DMS114 treated with DMSO at 0.1 percent for 48 hours (cell line): ENCODE measurements around the gene MAP3K21.

ENCODE experiments used
- DNase-seq: peaks from one replicate; lab custom pipeline; 2025; ENCODE audit not compliant: unreplicated experiment; lab: John Stamatoyannopoulos, UW

MAP3K21 gene

DNA sequence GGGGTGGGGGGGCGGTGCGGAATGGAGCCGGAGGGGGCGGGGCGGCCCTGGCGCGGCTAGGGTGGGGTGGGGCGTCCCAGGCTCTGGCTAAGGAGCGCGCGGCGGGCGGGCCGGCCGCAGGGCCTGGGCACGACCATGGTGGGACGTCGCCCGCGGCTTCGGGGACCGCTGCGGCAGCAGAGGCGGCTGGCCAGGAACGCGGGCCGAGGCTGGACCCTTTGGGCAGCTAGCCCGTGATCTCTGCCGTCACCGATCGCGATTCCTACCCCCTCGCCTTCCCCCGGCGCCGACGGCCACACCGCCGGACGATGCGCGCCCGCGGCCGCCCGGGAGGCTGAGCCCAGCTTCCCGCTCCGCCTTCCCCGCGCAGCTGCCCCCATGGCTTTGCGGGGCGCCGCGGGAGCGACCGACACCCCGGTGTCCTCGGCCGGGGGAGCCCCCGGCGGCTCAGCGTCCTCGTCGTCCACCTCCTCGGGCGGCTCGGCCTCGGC is at the start of gene MAP3K21:
Gene MAP3K21 (plus strand): TSS at position 74 of the 491 bp plus-strand sequence. CDS start 305 bp downstream, at position 379.
- DNase-seq, result no peak

- no peak for DNase-seq
These were observed 48.9 kb upstream of the MAP3K21 start for GRCh38 chr1:233278631-233279030.

- DNase-seq, result no peak
These were observed 47.6 kb upstream of the MAP3K21 start for GRCh38 chr1:233279971-233280370.

DNA sequence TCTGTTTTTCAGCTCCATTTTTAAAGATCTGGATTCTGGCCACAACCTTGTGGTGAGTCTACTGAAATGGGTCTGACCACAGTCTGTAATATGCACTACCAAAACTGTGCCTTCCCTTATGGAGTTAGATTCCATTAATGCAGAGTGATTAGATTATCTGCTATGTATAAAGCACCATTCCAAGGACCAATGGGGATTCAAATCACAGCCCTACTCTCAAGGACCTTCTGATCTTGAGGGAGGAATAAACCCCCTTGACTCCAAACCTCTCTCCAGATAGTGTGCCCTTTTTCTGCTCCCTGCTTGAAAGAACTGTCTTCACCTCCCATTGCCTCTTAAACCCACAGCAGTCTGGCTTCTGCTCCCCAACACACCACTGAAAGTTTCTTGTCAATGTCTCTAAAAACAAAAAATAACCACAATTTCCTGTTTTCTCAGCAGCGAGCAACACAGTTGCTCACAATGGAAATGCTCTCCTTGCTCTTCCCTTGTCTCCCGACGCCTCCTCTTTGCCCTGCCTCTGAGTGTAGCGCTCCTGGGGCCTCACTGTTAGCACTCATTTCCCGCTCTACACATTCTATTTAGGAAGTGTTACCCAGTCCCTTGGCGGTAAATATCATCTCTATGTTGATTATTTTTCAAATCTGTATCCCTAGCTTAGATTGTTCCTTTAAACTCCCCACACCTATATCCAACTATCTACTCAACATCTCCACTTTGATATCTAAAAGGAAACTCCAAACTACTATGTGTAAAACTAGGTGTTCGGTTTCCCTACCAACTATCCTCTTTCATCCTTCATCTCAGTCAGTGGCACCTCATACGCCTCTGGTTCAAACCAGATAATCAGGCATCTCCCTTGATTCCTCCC is 45.6 kb upstream of the MAP3K21 start:
- no peak for DNase-seq

DNA sequence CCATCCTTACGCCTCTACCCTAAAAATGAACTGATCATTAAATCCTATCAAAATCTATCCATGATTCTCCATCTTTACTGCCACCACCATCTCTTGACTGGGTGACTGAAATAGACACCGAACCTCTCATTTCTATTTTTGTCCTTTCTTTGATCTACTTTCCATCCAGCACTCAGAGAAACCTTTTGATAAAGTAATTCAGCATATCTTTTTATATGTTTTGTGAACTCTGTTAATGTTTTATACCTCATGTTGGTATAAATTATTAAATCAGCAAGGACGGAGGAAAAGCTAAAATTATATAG is 45.0 kb upstream of the MAP3K21 start:
- DNase-seq, result no peak

- no peak for DNase-seq
These were observed 37.8 kb upstream of the MAP3K21 start for GRCh38 chr1:233289676-233290075.

DNA sequence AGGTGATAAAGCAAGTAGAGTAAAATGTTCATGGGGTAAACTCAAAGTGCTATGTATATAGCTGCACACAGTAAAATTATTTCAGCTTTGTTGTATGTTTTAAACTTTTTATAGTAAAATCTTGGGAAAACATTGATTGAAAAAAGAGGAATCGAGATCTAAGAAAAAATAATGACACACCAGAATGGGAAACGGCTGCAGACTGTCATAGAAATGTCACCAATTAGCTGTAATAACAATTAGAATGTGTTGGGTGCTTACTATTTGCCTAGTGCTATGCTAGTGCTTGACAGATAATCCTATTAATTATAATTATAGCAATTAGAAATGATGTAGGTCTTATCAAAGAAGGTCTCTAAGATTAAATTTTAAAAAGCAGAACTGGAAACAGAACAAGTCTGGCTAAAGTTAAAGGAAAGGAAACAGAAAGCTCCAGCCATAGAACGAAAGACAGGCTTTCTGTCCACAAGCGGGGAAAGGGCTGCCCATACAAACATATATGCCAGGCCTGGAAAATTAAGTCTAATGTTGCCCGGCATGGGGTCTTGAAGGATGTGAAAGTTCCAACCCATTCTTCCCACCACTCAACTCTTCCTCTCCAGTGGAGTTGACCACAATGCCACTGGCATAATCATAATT is 37.0 kb upstream of the MAP3K21 start:
- DNase-seq, result no peak

DNA sequence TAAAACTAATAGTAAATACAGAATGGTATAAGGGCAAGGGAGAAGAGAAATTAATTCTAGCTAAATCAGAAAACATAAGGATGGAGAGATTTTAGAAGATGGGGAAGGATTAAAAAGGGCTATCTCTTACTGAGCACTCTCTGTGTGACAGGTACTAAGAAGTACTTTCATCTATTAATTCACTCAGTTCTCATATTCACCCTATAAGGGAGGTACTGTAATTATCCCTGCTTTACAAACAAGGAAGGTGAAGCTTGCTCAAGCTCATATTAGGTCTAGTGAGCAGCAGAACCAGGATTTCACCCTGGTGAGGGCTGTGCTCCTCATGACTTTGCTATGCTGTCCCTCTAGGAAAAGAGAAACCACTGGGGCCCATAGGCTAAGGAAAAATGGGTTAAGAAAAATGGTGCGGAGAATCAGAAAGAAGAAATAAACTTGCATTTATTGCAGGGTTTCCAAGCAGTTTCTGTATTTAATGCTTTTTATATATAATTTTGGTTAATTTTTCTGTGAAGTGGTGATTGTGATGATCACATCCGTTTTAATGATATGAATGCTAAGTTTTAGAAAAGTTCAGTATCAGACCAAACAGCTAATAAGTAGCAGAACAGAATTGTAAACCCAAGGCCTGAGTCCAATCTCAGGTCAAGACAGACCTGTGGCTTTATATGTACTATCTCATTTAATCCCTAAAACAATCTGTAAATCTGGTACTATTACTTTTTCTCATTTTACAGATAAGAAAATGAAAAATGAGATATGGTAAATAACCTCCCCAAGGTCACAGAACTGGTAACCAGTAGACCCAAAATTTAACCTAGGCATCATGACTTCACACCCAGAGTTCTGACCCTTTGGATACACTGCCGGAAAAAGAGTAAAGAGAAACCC is 33.7 kb upstream of the MAP3K21 start:
- no peak for DNase-seq

- DNase-seq, result no peak
These were observed 32.6 kb upstream of the MAP3K21 start for GRCh38 chr1:233294913-233295236.

GRCh38 chr1:233295237-233295974 is 32.1 kb upstream of the MAP3K21 start, which contains the start of gene PCNX2:
PCNX2 (minus strand) TSS chr1:233295725; CDS start chr1:233295478, 247 bp downstream.
- peak; percentile 9 for DNase-seq

DNA sequence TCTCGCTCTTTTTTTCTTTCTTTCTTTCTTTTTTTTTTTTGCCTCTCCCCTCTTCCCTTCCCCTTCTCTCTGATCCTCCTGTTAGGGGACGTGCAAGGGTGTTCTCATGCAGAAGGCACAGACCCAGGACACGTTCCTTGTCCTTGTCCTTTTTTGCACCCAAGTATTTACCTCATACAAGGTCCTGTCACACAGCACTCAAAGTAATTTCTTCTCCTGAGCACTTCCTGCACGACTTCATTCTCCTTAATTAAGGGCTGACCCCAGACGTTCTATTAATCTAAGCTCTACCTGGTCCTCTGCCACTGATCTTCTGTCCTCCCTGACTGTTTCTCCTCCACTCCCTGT is 31.6 kb upstream of the MAP3K21 start:
- no peak for DNase-seq

- DNase-seq, result no peak
These were observed 28.1 kb upstream of the MAP3K21 start for GRCh38 chr1:233299450-233299849.

GRCh38 chr1:233300326-233300725 is 27.2 kb upstream of the MAP3K21 start:
- no peak for DNase-seq

GRCh38 chr1:233304489-233305102 is 22.9 kb upstream of the MAP3K21 start:
- peak; percentile 33 for DNase-seq

DNA sequence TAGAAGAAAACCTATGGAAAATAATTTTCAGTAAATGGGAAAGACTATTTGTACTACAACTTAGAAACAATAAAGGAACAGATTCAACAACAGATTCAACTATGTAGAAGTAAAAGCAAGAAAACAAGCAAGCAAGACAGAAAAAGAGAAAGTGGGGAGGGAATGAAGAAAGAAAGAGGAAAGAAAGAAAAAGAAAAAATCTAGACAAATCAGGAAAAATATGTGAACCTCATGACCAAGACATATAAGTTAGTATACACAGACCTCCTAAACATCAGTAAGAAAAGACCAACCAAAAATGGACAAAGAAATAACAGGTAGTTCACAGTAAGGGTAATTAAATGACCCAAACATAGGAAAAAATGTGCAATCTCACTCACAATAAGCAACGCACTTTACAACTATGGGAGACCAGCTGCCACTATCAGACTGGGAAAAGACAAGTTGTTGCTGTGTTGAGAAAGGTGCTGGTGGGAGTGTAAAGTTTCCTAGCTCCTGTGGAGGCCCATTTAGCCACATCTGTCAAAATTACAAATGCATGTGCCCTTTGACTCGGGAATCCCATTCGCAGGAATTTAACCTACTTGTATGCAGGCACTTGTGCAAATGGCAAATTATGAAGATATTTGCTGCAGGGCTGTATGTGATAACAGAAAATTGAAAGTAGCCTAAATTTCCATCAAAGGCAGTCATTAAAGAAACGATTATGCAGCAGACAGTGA is 13.9 kb upstream of the MAP3K21 start:
- no peak for DNase-seq

- DNase-seq, result no peak
These were observed 11.7 kb upstream of the MAP3K21 start for GRCh38 chr1:233315718-233316301.

DNA sequence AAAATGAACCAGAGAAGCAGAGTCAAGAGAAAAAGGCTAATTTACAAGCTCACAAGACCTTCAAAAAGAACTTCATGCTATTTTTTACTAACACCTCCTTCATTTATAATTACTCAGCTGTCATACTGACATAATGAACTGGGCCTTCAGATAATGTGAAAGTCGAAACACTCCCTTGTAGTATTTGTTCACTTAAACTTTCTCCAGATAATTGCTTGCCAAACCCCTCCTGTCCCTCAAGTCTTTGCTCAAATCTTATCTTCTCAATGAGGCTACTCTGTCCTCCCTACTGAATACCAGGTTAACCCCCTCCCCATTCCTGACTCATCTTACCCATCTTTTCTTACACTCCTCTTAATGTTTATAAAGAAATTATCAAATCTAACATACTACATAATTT is 11.1 kb upstream of the MAP3K21 start:
- no peak for DNase-seq

DNA sequence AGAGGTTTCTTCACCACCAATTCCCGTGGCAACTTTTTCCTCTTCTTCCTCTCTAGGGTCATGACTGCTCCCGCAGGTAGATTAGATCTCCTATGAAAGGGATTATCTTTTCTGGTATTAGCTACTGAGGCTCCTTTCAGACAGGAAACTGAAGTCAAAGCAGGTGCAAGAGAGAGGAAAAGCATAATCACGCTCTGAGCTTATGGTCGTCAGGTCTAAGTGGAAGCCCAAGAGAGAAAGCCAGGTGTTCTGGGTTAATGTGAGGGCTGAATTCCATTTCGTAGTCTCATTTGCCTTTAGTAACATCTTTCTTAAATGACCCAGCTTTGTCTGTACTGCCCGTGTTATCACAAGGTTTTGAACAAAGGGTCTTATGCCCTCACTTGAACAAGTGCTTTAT is 8.3 kb upstream of the MAP3K21 start:
- no peak for DNase-seq

DNA sequence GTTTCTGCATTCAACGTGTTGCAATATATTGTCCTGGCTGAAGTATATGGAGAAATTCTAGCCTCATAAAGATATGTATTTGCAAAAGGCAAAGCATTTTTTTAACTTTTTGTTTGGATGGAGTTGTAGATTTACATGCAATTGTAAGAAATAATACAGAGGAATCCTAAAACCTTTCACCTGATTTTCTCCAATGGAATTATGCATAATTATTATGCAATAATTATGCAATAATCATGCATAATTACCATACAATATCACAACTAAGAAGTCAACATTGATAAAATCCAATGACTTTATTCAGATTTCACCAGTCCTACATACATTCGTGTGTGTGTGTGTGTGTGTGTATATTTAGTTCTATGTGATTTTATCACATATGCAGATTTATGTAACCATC is 7.5 kb upstream of the MAP3K21 start:
- DNase-seq, result no peak
